PC-9 (cell line): ENCODE results near the gene TBATA. TPM values are rescaled to one million over a fixed set of nuclear protein-coding genes. Genes with fewer than 3 reads are reported as not detected.

Source experiments
- BruUV-seq: library from RNA; stranded (reverse); fragments of 400-500 nt; replicated peaks from 2 replicates; lab custom pipeline; 2021; lab: Mats Ljungman, UMichigan
- CTCF ChIA-PET: fragments of 300-600 bp; sonication (Branson Sonifier 250); formaldehyde crosslinking; loops from one replicate; lab custom pipeline; 2022; ENCODE audit warnings: antibody characterized with exemption; lab: Charles Lee
- POLR2A ChIA-PET: fragments of 300-600 bp; sonication (Branson Sonifier 250); formaldehyde crosslinking; loops from one replicate; lab custom pipeline; 2022; ENCODE audit warnings: antibody characterized with exemption; ENCODE audit not compliant: unreplicated experiment; lab: Charles Lee
- DNase-seq, 2 experiments: peaks; one replicate each; pipeline versions ENCODE4 v3.0.0 to v3.0.0-alpha.2; 2015 to 2022; ENCODE audit warnings: mixed read lengths in 1 of 2
- H2AFZ ChIP-seq: fragments of 200-600 bp; sonication (generic); 2 replicates; pipeline ENCODE4 v1.8.1; 2017; ENCODE audit warnings: antibody characterized with exemption
- H3F3A ChIP-seq: fragments of 200-600 bp; sonication (generic); 2 replicates; pipeline ENCODE4 v1.8.1; 2017; ENCODE audit warnings: antibody characterized with exemption, mild to moderate bottlenecking, low read depth; ENCODE audit not compliant: insufficient read depth
- H3K27ac ChIP-seq: fragments of 200-600 bp; sonication (generic); 2 replicates; pipeline ENCODE4 v1.6.1; 2016; ENCODE audit warnings: mixed run types
- H3K27me3 ChIP-seq: fragments of 200-600 bp; sonication (generic); 2 replicates; pipeline ENCODE4 v1.6.1; 2016; ENCODE audit warnings: low read depth, mixed run types; ENCODE audit not compliant: insufficient read depth
- H3K36me3 ChIP-seq: fragments of 200-600 bp; sonication (generic); 2 replicates; pipeline ENCODE4 v1.6.1; 2016; ENCODE audit warnings: low read depth, mixed run types
- H3K4me1 ChIP-seq: fragments of 200-600 bp; sonication (generic); replicated peaks from 2 replicates; pipeline ENCODE4 v1.6.1; 2016; ENCODE audit warnings: mixed run types; ENCODE audit not compliant: insufficient read depth
- H3K4me2 ChIP-seq: fragments of 200-600 bp; sonication (generic); 2 replicates; pipeline ENCODE4 v1.6.1; 2017; ENCODE audit warnings: mixed run types
- H3K4me3 ChIP-seq: fragments of 200-600 bp; sonication (generic); 2 replicates; pipeline ENCODE4 v1.6.1; 2016; ENCODE audit warnings: mixed run types
- H3K79me2 ChIP-seq: fragments of 200-600 bp; sonication (generic); 2 replicates; pipeline ENCODE4 v1.6.1; 2017; ENCODE audit warnings: low read depth, mixed run types
- H3K9me2 ChIP-seq: fragments of 200-600 bp; sonication (generic); 2 replicates; pipeline ENCODE4 v1.8.1; 2017; ENCODE audit warnings: mild to moderate bottlenecking; ENCODE audit not compliant: insufficient read depth
- H3K9me3 ChIP-seq: fragments of 200-600 bp; sonication (generic); 2 replicates; pipeline ENCODE4 v1.8.1; 2016; ENCODE audit warnings: low read depth; ENCODE audit not compliant: insufficient read depth
- H4K20me1 ChIP-seq: fragments of 200-600 bp; sonication (generic); 2 replicates; pipeline ENCODE4 v1.8.1; 2017; ENCODE audit not compliant: insufficient read depth
- CTCF ChIP-seq: fragments of 200-600 bp; sonication (generic); conservative IDR thresholded peaks from 2 replicates; pipeline ENCODE4 v1.6.1; 2017; ENCODE audit warnings: mixed run types, antibody characterized with exemption, mild to moderate bottlenecking, moderate library complexity
- EZH2 ChIP-seq: fragments of 200-600 bp; sonication (generic); IDR thresholded peaks from 2 replicates; pipeline ENCODE4 v1.8.0; 2017; ENCODE audit warnings: antibody characterized with exemption, low read depth
- intact Hi-C: fragments of 100-400 bp; cut with micrococcal nuclease; formaldehyde crosslinking; loops from one replicate; pipeline ENCODE4 v1.10.0; 2022; ENCODE audit not compliant: unreplicated experiment
- total RNA-seq: library from RNA; stranded (reverse); gene quantifications from 2 replicates; pipeline ENCODE4 v1.2.3, GENCODE V29; 2021

Gene TBATA
- total RNA-seq, 1 experiment from 2014 or later: not detected

- Histone ChIP-seq H3K4me3 (no peak overlapping the region), H3K4me2 (peak overlapping the region; percentile 59; the same call in 1 of the 2 replicates), H3K27ac (peak overlapping the region; percentile 80), H3K9me3 (no peaks in the 10 kb centered on the region), H3K27me3 (no peaks in the 10 kb centered on the region), H4K20me1 (no peaks in the 10 kb centered on the region), H3K4me1 (peaks cover 25% of the 10 kb centered on the region), H3K9me2 (no peaks in the 10 kb centered on the region), H3F3A (peaks cover 16% of the 10 kb centered on the region), H3K36me3 (no peaks in the 10 kb centered on the region), H3K79me2 (no peaks in the 10 kb centered on the region), H2AFZ (no peak overlapping the region)
- intact Hi-C loops: no loop called here
- no TSS peak for BruUV-seq
- TF ChIP-seq EZH2: no peak
- no peak for TF ChIP-seq CTCF
- POLR2A ChIA-PET: no interaction called here
- no peak for DNase-seq
- CTCF ChIA-PET: no interaction called here
Measured at GRCh38 chr10:70723771-70724170, 61.4 kb downstream of the TBATA start.

- Histone ChIP-seq H3K27ac (peak overlapping the region; percentile 80), H3K4me2 (peak overlapping the region; percentile 59), H3K36me3 (no peaks in the 10 kb centered on the region), H3K27me3 (no peaks in the 10 kb centered on the region), H3K4me3 (no peak overlapping the region), H3F3A (peaks cover 16% of the 10 kb centered on the region), H3K9me2 (no peaks in the 10 kb centered on the region), H3K79me2 (no peaks in the 10 kb centered on the region), H2AFZ (no peak overlapping the region), H3K4me1 (peaks cover 26% of the 10 kb centered on the region), H4K20me1 (no peaks in the 10 kb centered on the region), H3K9me3 (no peaks in the 10 kb centered on the region)
- ChIA-PET CTCF (no interaction called here), POLR2A (no interaction called here)
- TF ChIP-seq CTCF (no peak), EZH2 (no peak)
- intact Hi-C loops: no loop called here
- DNase-seq: peak; percentile 40 to 93
- BruUV-seq: no TSS peak
Measured at GRCh38 chr10:70722820-70723424, 62.3 kb downstream of the TBATA start.

Other genes starting within 250 kb of the TBATA start
- not detected in 2 replicates for gene PRF1, start 182.6 kb downstream of the TBATA start, total RNA-seq
- gene ADAMTS14, start 112.9 kb downstream of the TBATA start, total RNA-seq: 1.9 and 2.7 TPM in 2 replicates
- 96.9 and 141 TPM in 2 replicates for gene SGPL1, start 30.6 kb upstream of the TBATA start, total RNA-seq
- 128 and 164 TPM in 2 replicates for gene PCBD1, start 103.2 kb upstream of the TBATA start, total RNA-seq